DOHH2 (cell line): ENCODE measurements around the gene LSAMP.

Experiments
- CTCF ChIP-seq: fragments of 200-600 bp; sonication (generic); IDR thresholded peaks from one replicate; pipeline ENCODE4 v1.5.1; 2014; ENCODE audit warnings: antibody characterized with exemption, mild to moderate bottlenecking, low read depth, low read length; ENCODE audit not compliant: poor library complexity, severe bottlenecking
- EZH2phosphoT487 ChIP-seq: fragments of 200-600 bp; sonication (generic); IDR thresholded peaks from 2 replicates; pipeline ENCODE4 v1.6.1; 2017; ENCODE audit warnings: borderline replicate concordance, mild to moderate bottlenecking, antibody characterized with exemption, low read length, moderate library complexity, mixed read lengths

- TF ChIP-seq CTCF = no peak
- TF ChIP-seq EZH2phosphoT487 = no peak
Measured at GRCh38 chr3:116112696-116113095, 332.6 kb downstream of the LSAMP start.
